GM19438 (cell line): Measurements from ENCODE around the gene DSCAML1.

Source experiments
- ATAC-seq: cut with Tn5 transposase; IDR thresholded peaks from one replicate; pipeline ENCODE4 v1.9.1; 2021; ENCODE audit warnings: low read depth; ENCODE audit not compliant: unreplicated experiment

DSCAML1 gene

DNA sequence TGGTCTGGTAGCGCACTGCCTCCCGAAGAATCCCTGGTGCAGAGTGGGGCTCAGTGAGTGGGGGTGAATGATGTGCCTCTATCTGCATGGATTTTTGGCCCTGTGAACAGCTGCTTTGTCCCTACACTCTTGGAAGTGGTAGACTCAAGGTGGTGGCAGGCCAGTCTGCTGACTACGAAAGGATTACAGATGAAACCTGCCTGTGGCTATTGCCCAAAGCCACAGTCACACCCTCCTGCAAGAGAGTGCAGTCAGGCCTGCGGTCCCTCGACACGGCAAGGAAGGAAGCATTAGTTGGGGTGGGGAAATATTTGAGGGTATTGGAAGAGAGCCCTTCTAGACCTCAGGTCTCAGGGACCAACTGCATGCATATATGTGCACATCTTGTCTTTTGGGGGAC lies 63.7 kb downstream of the DSCAML1 start:
- no peak for ATAC-seq

DNA sequence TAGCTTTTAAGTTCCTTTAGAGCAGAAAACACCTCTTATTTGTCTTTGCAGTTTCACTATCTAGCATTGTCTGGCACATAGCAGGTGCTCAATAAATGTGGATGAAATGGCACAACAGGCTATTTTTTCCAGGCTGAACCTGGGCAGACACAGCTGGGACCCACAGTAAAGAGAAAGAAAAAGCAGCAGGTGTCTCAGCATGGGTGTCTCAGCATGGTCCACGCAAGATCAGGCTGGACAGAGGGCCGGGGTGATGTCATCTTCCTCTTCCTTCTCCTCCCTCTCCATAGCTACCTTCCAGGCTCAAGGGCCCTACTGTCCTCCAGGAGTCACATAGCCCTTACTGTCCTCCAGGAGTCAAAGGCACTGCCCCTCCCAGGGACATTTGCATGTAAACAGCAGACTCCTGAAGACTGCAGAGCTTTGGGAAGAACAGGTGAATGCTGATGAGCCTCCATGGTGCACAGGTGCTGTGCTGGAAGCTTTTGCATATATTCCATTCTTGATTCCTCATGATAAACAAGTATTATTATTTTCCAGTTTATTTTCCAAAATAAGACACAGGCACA lies 65.2 kb downstream of the DSCAML1 start:
- no peak for ATAC-seq

DNA sequence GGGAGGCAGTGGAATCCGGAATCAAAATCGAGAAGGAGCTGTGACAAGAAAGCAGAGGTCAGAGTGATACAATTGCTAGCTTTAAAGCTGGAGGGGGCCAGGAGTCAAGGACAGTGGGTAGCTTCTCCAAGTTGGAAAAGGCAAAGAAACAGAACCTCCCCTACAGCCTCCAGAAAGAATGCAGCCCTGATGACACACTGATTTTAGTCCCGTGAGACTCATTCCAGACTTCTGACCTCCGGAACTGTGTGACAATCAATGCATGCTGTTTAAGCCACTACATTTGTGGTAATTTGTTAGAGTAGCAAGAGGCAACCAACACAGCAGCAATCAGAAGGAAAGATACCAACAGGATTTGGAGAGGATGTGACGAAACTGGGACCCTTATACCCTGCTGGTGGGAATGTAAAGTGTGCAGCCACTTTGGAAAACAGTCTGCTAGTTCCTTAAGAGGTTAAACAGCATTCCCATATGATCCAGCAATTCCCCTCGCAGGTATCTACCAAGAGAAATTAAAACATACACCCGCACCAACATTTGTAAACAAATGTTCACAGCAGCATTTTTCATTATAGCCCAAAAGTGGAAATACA lies 66.7 kb downstream of the DSCAML1 start:
- ATAC-seq: no peak

DNA sequence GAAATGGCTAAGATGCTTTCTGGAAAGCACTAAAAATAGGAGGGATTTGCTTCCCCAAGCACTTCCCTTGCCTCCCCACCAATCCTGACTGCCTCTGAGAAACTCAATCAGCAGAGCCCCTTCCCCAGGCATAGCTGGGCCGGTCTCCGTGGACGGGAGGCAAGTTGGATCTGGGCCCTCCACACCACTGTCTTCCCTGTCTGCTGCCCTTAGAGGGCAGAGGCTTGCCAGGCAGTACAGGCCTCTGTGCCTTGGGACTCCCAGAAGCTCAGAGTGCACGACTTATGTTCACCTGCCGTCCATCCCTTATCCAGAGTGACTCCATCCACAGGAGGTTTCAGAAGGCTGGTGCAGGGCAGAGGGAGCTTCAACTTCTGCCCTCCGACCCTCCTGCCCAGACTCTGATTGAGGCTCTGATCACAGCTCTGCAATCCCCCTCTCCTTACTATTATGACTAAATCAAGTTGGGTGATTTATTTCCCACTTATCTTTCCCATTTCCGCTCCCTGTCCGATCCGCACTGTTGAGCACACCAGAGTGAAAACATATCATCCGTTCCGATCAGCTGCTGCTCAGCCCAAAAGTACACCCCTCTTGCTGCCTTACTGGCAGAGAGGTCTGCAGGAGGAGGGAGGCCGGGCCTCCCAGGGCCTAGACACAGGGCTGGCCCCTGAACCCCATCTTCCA lies 71.8 kb downstream of the DSCAML1 start:
- no peak for ATAC-seq

DNA sequence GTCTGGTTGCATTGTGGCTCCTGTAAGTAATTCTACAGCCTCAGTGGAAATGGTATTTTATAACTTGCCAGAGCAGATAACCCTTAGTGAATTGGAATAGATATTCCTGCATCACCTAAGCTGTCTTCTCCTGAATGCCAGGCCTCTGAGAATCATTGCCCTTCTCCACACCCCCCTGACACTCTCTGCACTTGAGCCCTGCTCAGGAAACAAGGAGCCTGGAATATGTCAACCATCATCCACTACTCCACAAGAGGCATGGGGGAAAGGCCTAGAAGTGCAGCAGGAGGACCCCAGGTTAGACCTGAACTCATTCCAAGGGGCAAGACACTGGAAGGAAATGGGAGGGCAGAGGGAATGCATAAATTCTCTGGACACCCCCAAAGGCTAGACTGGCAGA lies 72.4 kb downstream of the DSCAML1 start:
- ATAC-seq: no peak

DNA sequence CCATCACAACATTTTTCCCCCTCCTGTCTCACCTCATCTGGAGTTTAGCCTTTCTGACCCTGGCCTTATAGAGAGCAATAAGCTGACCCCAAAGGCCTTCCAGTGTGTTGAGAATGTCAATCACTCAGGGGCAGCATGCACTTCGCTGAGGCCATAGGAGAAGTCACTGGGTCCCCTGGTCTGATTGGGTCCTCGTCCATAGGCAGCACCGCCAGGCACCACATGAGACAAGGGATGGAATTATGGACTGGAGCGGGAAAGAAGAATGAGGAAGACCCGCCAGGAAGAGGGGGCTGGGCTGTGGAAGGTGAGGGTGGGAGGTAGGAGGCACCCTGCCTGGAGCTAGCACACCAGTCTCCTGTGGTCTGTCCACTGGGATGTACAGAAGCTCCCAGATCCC lies 72.9 kb downstream of the DSCAML1 start:
- no peak for ATAC-seq

DNA sequence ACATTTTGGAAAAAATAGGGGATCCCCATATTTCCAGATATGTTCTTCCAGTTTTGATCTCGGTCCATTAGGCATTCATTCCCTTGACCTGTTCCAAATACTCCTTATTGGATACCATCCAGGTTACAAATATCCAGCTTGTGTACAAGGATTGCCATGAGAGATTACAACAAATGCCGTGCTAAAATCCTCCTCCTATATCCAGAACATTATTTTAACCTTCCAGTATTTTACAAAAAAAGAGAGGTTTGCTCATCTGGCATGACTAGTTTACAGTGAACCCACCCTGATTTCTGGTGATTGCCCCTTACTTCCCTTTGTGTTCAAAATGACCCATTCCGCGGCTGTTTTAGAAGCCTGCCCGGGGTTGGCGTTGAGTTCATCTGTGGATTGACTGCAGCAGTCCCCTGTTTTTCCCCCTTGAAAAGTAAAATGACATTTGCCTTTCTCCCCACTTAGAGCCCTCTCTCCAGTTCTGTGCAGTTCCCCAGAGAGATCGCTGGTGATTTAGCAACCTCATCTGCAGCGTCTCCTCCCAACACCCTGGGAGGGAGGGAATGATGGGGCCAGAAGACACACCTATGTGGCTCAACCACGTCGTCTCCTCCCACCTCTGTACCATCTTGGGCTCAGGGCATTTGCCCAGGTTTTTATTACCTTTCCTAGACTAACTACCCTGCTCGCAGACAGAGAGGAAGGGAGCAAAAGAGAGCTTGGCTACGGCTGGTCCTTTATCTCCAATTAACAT lies 73.6 kb downstream of the DSCAML1 start:
- no peak for ATAC-seq

DNA sequence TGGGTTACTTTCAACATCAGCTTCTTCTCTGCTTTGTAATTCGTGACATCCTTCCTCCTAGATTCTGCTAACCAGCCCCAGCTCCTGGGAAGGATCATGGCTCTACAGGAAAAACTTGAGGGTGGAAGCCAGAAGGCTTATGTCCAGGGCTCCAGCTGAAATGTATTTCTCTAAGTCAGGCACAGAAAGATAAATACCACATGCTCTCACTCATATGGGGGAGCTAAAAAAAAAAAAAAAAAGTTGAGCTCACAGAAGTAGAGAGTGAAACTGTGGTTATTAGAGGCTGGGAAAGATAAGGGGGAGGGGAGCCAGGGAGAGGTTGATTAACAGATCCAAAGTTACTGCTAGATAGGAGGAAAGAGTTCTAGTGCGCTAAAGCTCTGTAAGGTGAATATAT lies 74.9 kb downstream of the DSCAML1 start:
- ATAC-seq: no peak

DNA sequence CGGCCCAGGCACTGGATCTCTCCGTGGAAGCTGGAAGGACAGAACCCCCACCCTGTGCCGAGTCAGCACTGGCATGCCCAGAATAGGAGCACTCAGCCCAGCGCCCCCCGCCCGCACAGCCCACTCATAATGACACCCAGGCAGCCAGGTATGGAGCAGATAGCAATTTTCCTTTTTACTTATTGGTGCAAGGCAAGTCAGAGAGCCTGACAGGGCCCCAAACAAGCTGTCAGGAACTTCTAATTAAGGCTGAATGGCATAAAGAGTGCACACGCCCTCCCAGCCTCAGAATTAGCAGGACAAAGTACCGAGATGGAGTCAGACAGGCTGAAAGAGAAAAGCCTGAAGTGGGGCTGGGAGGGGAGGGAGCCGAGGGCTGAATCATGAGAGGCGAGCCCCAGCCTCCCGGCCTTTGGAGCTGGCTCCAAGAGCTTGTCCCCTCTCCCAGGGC lies 76.9 kb downstream of the DSCAML1 start:
- ATAC-seq: no peak

DNA sequence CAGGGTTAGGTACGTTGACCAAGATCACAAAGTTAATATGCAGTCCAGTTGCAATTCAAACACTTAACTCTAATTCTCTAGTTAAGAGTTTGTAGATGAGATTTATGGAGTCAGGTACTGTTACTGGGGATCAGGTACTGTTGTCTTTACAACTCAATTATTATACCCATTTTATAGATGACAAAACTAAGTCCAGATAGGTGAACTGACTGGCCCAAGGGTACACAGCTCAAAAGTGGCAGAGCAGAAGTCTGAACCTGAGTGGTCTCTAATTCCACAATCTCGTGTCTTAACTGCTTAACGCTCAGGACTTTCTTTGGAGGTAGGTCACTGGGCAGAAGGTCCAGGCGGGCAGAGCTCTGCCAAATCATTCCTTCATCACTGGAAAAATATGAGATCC lies 77.5 kb downstream of the DSCAML1 start:
- ATAC-seq: no peak

DNA sequence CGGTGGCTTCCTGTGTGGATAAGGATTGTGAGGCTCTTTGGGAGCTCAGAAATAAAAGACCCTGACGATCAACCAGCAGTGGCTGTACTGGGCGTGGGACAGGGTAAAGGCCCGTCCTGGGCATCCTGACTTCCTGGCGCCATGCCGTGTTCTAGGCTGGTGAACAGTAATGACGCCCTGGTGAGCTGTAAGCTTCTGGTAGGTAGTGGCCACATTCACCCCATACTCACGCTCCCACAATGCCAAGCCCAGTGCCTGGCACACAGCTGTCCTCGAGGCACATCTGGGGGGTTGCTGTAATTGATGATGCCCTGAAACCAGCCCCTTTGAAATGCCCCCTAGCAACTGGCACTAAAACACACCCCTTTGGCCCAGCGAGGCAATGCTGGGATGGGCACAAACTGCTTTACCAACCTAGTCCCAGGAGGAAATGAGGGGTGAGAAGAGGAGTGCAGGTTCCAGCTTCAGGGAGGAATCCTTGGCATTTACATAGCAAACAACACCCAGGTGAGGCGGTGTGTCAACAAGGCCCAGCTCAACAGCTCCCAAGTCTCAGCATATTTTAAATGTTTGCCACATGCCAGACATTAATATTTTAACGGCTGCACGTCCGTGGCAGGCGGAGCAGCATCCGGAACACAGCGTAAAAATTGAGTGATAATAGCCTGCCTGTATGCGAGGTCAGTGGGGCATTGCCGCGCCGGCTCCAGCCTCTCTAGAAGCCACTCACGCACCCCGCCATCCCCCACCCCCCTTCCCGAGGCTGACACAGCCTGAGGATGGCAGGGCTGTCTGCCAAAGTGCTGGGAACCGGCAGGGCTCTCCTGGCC lies 79.3 kb downstream of the DSCAML1 start:
- no peak for ATAC-seq

DNA sequence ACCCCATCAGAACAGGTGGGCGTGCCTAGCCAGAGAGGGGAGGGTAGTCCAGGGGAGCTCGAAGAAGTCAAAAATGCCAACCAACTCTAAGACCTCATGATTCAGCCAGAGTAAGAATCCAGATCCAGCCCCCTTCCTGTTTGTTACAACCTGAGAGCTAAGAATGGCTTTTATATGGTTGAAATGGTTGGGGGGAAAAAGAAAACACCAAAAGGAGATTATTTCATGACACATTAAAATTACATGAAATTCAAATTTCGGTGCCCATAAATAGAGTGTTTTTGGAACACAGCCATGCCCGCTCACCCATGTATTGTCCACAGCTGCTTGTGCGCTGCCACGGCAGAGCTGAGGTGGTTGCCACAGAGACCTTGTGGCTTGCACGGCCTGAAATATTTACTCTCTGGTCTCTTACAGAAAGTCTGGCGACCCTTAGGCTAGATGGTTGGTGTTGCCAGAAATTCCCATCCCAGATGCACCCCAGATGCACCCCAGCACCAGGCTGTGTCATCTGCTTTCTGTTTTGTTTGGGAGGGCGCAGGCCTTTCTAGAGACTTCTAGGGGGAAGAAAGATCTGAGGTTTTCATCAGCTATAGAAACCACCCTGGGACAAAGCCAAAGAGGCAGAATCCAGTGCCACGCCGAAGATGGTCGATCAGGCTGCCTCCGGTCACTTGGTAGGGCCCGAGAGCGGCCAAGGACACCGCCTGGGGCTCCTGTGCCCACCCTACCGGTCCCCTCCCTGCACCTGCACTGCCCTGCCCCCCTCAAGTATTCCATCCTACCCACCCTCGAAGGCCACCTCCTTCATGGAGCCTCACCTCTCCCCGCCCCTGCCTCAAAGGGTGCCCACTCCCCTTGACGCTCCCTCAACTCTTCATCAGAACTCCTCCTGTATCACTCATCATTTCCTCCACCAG lies 80.2 kb downstream of the DSCAML1 start:
- ATAC-seq: no peak

DNA sequence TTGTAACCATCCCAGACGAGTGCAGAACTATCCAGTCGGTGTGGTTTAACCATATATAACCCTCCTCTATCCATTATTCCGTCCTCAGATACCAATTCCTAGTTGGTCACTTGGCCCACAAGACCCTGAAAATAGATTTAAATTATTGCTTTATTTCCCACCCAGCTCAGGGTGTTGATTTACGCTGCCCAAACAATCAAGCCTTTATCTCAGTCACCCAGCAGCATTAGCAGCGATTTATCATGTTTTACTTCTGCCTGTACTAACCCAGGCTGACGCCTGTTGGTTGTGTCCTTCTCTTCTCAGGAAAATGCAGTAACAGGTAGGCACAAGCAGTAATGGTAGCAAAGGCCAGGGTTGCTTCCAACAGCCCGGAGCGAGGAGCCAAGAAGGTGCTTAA lies 81.2 kb downstream of the DSCAML1 start:
- ATAC-seq: no peak

DNA sequence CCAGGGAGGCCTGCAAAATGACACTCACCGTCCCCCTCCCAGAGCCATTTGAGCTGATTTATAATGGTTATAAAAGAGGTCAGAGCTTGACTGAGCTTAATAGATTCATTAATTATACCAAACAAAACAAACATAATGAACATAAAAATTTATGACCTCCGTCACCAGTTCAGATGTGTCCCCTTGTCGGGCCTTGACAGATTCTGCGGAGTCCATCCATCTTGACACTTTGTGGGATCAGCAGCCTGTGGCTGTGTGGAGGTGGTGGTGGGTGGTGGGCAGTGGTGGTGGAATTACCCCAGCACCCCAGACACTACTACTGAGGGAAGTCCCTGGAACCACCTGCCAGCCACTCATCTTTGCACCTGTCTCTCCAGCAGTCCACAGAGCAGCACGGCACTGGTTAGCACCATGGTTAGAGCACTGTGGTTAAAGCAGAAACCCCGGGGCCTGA lies 83.5 kb downstream of the DSCAML1 start:
- no peak for ATAC-seq

DNA sequence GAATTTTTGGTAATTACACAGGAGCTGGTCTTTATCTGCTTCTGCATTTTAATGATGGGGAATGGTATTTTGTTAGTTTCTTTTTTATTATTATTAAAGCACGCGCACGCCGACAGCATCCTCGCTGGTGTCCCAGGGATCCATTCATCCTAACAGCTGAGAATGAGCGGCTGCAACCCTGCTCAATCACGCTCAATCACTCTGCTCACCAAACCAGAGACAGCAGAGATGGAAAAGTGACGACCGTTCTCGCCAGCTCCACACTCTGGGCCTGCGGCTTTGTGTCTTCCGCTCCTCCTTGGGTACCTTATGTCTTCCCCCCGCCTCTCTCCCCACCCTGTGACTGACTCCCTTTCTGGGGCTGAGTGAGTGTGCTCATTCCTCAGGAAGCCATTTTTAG lies 84.5 kb downstream of the DSCAML1 start:
- no peak for ATAC-seq

DNA sequence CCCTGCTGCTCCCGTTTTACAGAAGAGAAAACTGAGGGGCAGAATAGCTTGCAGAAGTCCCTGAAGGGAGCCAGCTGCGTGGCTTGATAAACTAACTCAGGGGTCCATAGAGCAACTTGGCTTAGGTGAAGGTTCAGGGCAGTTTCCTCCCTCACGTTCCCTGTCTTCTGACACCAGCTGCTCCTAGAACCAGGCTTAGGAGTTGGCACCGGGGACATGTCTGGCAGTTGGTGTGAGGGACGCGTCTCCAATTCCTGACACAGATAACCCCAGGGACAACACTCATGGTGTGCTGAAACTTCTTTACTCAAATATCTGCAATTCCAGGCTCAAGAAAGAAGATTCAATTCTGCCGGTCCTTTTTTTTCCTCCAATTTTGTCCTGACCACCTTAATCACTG lies 85.7 kb downstream of the DSCAML1 start:
- no peak for ATAC-seq

DNA sequence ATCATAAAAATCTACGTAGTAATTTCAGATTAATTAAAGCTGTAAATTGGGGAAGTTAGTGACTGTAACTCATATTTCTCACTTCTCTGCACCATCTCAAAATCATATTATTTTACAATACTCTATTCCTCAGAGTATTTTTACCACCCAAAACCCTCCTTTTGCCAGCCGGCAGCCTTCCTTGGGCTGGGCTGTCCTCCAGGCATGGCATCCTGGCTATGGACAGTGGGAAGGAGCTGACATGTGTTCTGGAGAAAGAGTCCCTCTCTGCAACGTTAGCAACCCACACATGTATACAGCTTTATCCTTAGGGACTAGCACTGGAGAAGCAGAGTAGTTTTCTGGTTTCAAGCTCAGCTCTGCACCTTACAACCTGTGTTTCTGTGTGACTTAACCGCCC lies 86.8 kb downstream of the DSCAML1 start:
- ATAC-seq: no peak

DNA sequence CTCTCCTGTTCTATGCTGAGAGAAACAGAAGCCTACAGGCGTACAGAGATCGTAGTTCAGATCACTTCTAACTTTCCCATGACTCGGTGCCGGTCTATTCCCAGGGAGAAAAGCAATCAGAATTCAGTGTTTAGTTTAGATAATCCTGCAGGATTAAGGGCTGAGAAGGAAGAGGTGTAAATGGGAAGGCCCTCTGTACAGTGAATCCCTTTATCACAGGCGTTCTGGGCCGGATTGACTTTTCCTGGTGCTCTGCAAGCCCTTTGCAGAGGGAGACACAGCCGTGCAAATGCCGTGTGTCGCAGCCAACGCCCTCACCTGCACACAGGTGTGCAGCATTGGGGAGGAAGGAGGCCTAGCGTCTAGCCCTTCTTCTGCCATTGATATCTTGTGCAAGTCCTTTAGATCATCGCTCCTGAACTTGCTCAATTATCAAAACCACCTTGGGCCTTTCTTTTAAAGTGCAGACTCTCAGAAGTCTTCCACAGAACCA lies 90.6 kb downstream of the DSCAML1 start:
- ATAC-seq: no peak

DNA sequence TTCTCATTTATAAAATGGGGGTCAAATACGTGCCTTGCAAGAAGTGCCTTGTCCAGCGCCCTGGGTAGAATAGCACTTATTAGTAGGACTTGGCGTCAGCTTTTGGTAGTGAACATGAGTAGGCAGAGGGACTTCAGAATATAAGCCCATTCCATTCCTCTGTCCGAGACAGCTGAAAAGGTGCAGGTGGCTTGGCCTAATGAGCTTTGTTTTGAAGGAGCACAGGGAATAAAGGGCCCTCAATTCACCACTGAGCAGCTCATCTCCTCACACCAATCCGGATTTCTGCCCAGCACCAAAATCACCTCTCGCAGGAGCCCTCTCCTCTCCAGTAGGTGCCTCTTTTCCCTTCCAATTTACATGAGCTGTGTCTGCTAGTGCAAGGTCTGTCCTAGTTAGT lies 91.2 kb downstream of the DSCAML1 start:
- no peak for ATAC-seq
